H1 (cell line): ENCODE measurements around the gene RGS3. TPM values are rescaled to one million over a fixed set of nuclear protein-coding genes. Genes with fewer than 3 reads are reported as not detected.
A peak's percentile ranks its signal among the peaks of the same experiment; 100 is the strongest.

Source experiments
- CTCF ChIA-PET: fragments of 300-600 bp; sonication (Branson Sonifier 250); formaldehyde crosslinking; loops from one replicate; lab custom pipeline; 2021; ENCODE audit not compliant: partially characterized antibody; lab: Charles Lee
- POLR2A ChIA-PET: fragments of 300-600 bp; sonication (Branson Sonifier 250); formaldehyde crosslinking; loops from one replicate; lab custom pipeline; 2021; ENCODE audit warnings: inconsistent platforms; ENCODE audit not compliant: partially characterized antibody; lab: Charles Lee
- DNase-seq, 2 experiments: peaks; one replicate each; pipeline versions ENCODE4 v3.0.0 to v3.0.0-alpha.2; 2010 to 2022; ENCODE audit warnings: low spot score in 2 of 2, low read depth in 1 of 2, mixed read lengths in 1 of 2
- FAIRE-seq: peaks from 2 replicates; lab custom pipeline; 2011; peaks lifted over from hg19 to GRCh38; lab: Jason Lieb, UNC
- H2AFZ ChIP-seq: 2 replicates; pipeline ENCODE4 v1.8.1; 2012; ENCODE audit warnings: low read length, inconsistent platforms
- H2AK5ac ChIP-seq: 2 replicates; pipeline ENCODE4 v1.6.1; 2013; ENCODE audit warnings: low read depth, low read length
- H2BK120ac ChIP-seq: replicated peaks from 2 replicates; pipeline ENCODE3; 2013; ENCODE audit warnings: low read depth, low read length, inconsistent platforms
- H2BK12ac ChIP-seq: 2 replicates; pipeline ENCODE4 v1.6.1; 2013; ENCODE audit warnings: low read depth, low read length
- H2BK15ac ChIP-seq: 2 replicates; pipeline ENCODE4 v1.6.1; 2013; ENCODE audit warnings: low read length
- H2BK20ac ChIP-seq: 2 replicates; pipeline ENCODE4 v1.6.1; 2013; ENCODE audit warnings: low read length
- H2BK5ac ChIP-seq: 2 replicates; pipeline ENCODE4 v1.6.1; 2013; ENCODE audit warnings: low read depth, low read length
- H3K14ac ChIP-seq: 2 replicates; pipeline ENCODE4 v1.6.1; 2013; ENCODE audit warnings: inconsistent platforms; ENCODE audit not compliant: insufficient read length
- H3K18ac ChIP-seq: 2 replicates; pipeline ENCODE4 v1.6.1; 2013; ENCODE audit warnings: low read length; ENCODE audit errors: extremely low read depth
- H3K23ac ChIP-seq: 2 replicates; pipeline ENCODE4 v1.6.1; 2013; ENCODE audit warnings: inconsistent platforms; ENCODE audit not compliant: insufficient read length
- H3K23me2 ChIP-seq: 2 replicates; pipeline ENCODE4 v1.6.1; 2013; ENCODE audit warnings: low read depth, low read length
- H3K27ac ChIP-seq: 2 replicates; pipeline ENCODE4 v1.6.1; 2011; ENCODE audit warnings: low read depth, low read length, inconsistent platforms
- H3K27me3 ChIP-seq, 4 experiments: replicated peaks in 1 of 4; 1 replicate in 1 of 4; 2 replicates in 3 of 4; pipeline versions ENCODE4 v1.6.1 to v1.8.1; 2011 to 2013; ENCODE audit warnings: low read length in 3 of 4, mild to moderate bottlenecking in 3 of 4, inconsistent platforms in 2 of 4, mixed read lengths in 2 of 4, moderate library complexity in 1 of 4; ENCODE audit not compliant: control insufficient read depth in 3 of 4, insufficient read depth in 3 of 4; ENCODE audit errors: extremely low read depth in 1 of 4
- H3K36me3 ChIP-seq, 4 experiments: 2 replicates each; pipeline versions ENCODE4 v1.6.1 to v1.8.1; 2011 to 2013; ENCODE audit warnings: mild to moderate bottlenecking in 4 of 4, low read length in 3 of 4, moderate library complexity in 2 of 4, control low read depth in 1 of 4, inconsistent platforms in 1 of 4; ENCODE audit not compliant: insufficient read depth in 4 of 4, control insufficient read depth in 2 of 4
- H3K4ac ChIP-seq: replicated peaks from 2 replicates; pipeline ENCODE3; 2013; ENCODE audit warnings: low read length, low read depth, mixed read lengths, inconsistent platforms; ENCODE audit not compliant: insufficient read length
- H3K4me1 ChIP-seq, 4 experiments: replicated peaks in 1 of 4; 1 replicate in 1 of 4; 2 replicates in 3 of 4; pipeline versions ENCODE4 v1.6.1 to v1.8.1; 2011 to 2013; ENCODE audit warnings: low read length in 3 of 4, inconsistent platforms in 2 of 4, mixed read lengths in 1 of 4; ENCODE audit not compliant: insufficient read depth in 4 of 4, control insufficient read depth in 3 of 4
- H3K4me2 ChIP-seq, 2 experiments: 2 replicates each; pipeline versions ENCODE4 v1.6.1 to v1.8.1; 2011 to 2013; ENCODE audit warnings: low read depth in 2 of 2, low read length in 2 of 2, control low read depth in 1 of 2, inconsistent platforms in 1 of 2, mild to moderate bottlenecking in 1 of 2; ENCODE audit not compliant: insufficient read depth in 1 of 2
- H3K4me3 ChIP-seq, 4 experiments: fragments of 200-600, 300-600 bp in 1 of 4; sonication (generic), shearing (Covaris generic), sonication (Bioruptor Twin) in 1 of 4; 2 replicates each; pipeline versions ENCODE4 v1.5.1 to v1.8.1; 2011 to 2016; ENCODE audit warnings: low read length in 4 of 4, low read depth in 3 of 4, control low read depth in 2 of 4, inconsistent platforms in 2 of 4, mild to moderate bottlenecking in 2 of 4, mixed read lengths in 1 of 4, moderate library complexity in 1 of 4; ENCODE audit not compliant: insufficient read depth in 2 of 4; ENCODE audit errors: extremely low read depth in 1 of 4
- H3K56ac ChIP-seq: replicated peaks from 2 replicates; pipeline ENCODE3; 2013; ENCODE audit warnings: low read depth, mild to moderate bottlenecking, mixed read lengths, low read length, inconsistent platforms; ENCODE audit not compliant: insufficient read length
- H3K79me1 ChIP-seq: 2 replicates; pipeline ENCODE4 v1.6.1; 2013; ENCODE audit warnings: low read depth, low read length, control low read depth
- H3K79me2 ChIP-seq, 2 experiments: 2 replicates each; pipeline versions ENCODE4 v1.6.1 to v1.8.1; 2012 to 2013; ENCODE audit warnings: low read length in 2 of 2, mild to moderate bottlenecking in 2 of 2, inconsistent platforms in 1 of 2; ENCODE audit not compliant: insufficient read depth in 2 of 2, control insufficient read depth in 1 of 2
- H3K9ac ChIP-seq, 4 experiments: replicated peaks in 1 of 4; 1 replicate in 1 of 4; 2 replicates in 3 of 4; pipeline versions ENCODE4 v1.6.1 to v1.8.1; 2011 to 2013; ENCODE audit warnings: low read depth in 3 of 4, low read length in 3 of 4, control low read depth in 2 of 4, mild to moderate bottlenecking in 2 of 4, moderate library complexity in 2 of 4, inconsistent platforms in 1 of 4; ENCODE audit errors: extremely low read depth in 1 of 4
- H3K9me3 ChIP-seq, 2 experiments: 2 replicates each; pipeline versions ENCODE4 v1.6.1 to v1.8.1; 2012 to 2013; ENCODE audit warnings: mild to moderate bottlenecking in 2 of 2, moderate library complexity in 2 of 2, control low read depth in 1 of 2, inconsistent platforms in 1 of 2, low read depth in 1 of 2, low read length in 1 of 2, mixed read lengths in 1 of 2; ENCODE audit not compliant: insufficient read depth in 2 of 2
- H4K20me1 ChIP-seq, 2 experiments: replicated peaks in 1 of 2; 2 replicates each; pipeline versions ENCODE3 to v1.8.1; 2011 to 2013; ENCODE audit warnings: inconsistent platforms in 2 of 2, low read length in 2 of 2, mild to moderate bottlenecking in 1 of 2; ENCODE audit not compliant: insufficient read depth in 2 of 2, control insufficient read depth in 1 of 2
- H4K5ac ChIP-seq: 2 replicates; pipeline ENCODE4 v1.6.1; 2013; ENCODE audit warnings: low read length, low read depth, mixed read lengths, inconsistent platforms; ENCODE audit not compliant: insufficient read length
- H4K8ac ChIP-seq: 2 replicates; pipeline ENCODE4 v1.8.0; 2013; ENCODE audit warnings: mild to moderate bottlenecking, moderate library complexity, low read length, inconsistent platforms; ENCODE audit not compliant: insufficient read depth; ENCODE audit errors: extremely low read depth
- H4K91ac ChIP-seq: replicated peaks from 2 replicates; pipeline ENCODE3; 2013; ENCODE audit warnings: low read length, mixed read lengths, inconsistent platforms; ENCODE audit not compliant: insufficient read length
- GTF2F1 ChIP-seq: IDR thresholded peaks from 2 replicates; pipeline ENCODE4 v1.6.1; 2012; ENCODE audit warnings: low read depth, low read length, improper control_type of control experiment, borderline replicate concordance
- KDM5A ChIP-seq: fragments of 200-600 bp; IDR thresholded peaks from 2 replicates; pipeline ENCODE4 v1.7.1; 2012; ENCODE audit warnings: mild to moderate bottlenecking, low read length, inconsistent platforms, mixed read lengths
- MAFK ChIP-seq: IDR thresholded peaks from 2 replicates; pipeline ENCODE4 v1.6.1; 2012; ENCODE audit warnings: low read depth, mild to moderate bottlenecking, improper control_type of control experiment, low read length
- PHF8 ChIP-seq: fragments of 200-600 bp; sonication (generic); conservative IDR thresholded peaks from 2 replicates; pipeline ENCODE4 v1.7.1; 2012; ENCODE audit warnings: low read depth, mild to moderate bottlenecking, inconsistent platforms, low read length, moderate library complexity
- POLR2A ChIP-seq, 2 experiments: IDR thresholded peaks; 1 replicate in 1 of 2; 2 replicates in 1 of 2; pipeline ENCODE4 v1.6.1; 2011; ENCODE audit warnings: low read depth in 2 of 2, low read length in 2 of 2, mild to moderate bottlenecking in 2 of 2; ENCODE audit errors: control extremely low read depth in 1 of 2
- SP2 ChIP-seq: IDR thresholded peaks from 2 replicates; pipeline ENCODE4 v1.6.1; 2012; ENCODE audit warnings: mild to moderate bottlenecking, low read length, inconsistent platforms
- SP4 ChIP-seq: IDR thresholded peaks from 2 replicates; pipeline ENCODE4 v1.6.1; 2012; ENCODE audit warnings: low read length, inconsistent platforms
- SRF ChIP-seq: IDR thresholded peaks from 2 replicates; pipeline ENCODE4 v1.6.1; 2011; ENCODE audit warnings: mild to moderate bottlenecking, low read depth, low read length, moderate library complexity
- TAF7 ChIP-seq: optimal IDR thresholded peaks from 2 replicates; pipeline ENCODE3; 2011; ENCODE audit warnings: low read depth, mild to moderate bottlenecking, inconsistent platforms, low read length, moderate library complexity, borderline replicate concordance
- WGBS, 2 experiments: shearing (Covaris generic) in 1 of 2; methylation state at CpG; one replicate each; pipeline versions ENCODE4 v1.1.6 to v1.1.7; 2013 to 2015; ENCODE audit warnings: low lambda C conversion rate in 2 of 2, mixed read lengths in 2 of 2, inconsistent platforms in 1 of 2, low coverage in 1 of 2, missing lambda C conversion rate in 1 of 2; ENCODE audit not compliant: insufficient replicate concordance in 2 of 2, insufficient coverage in 1 of 2, insufficient read length in 1 of 2; ENCODE audit errors: extremely low coverage in 1 of 2, missing lambda C conversion rate in 1 of 2; 5-methylcytosine and 5-hydroxymethylcytosine counted together
- polyA plus RNA-seq, 7 experiments: library from polyadenylated mRNA; depleted of rRNA in 3 of 7; stranded (reverse) in 5 of 7; unstranded in 2 of 7; fragments of >200 nt in 5 of 7; fragments of 200-250 nt in 2 of 7; gene quantifications; 1 replicate in 5 of 7; 2 replicates in 1 of 7; 4 replicates in 1 of 7; pipeline versions ENCODE4 v1.2.1 to v1.2.3, GENCODE V29; 2011 to 2013; ENCODE audit warnings: missing spikeins in 2 of 7, mixed read lengths in 2 of 7
- total RNA-seq: library from RNA; stranded (reverse); fragmentation: NEBNext Ultra II Directional; extraction: Animal tissue kit (Norgen Biotek cat#: 25700); gene quantifications from 2 replicates; pipeline ENCODE4 v1.2.1, GENCODE V29; 2021
- TF ChIP-seq, protein P1 (sequence below): IDR thresholded peaks from 2 replicates; pipeline ENCODE4 v1.6.1; 2012; ENCODE audit warnings: low read length, inconsistent platforms
- TF ChIP-seq, protein P2 (sequence below): IDR thresholded peaks from 2 replicates; pipeline ENCODE4 v1.6.1; 2012; ENCODE audit warnings: inconsistent platforms

The RGS3 gene
- total and polyA plus RNA-seq, 2 of the 8 experiments (the other 6 are each of a cell fraction or from before 2014, with no cell fraction given), result 12.6 to 18.2 TPM

DNA sequence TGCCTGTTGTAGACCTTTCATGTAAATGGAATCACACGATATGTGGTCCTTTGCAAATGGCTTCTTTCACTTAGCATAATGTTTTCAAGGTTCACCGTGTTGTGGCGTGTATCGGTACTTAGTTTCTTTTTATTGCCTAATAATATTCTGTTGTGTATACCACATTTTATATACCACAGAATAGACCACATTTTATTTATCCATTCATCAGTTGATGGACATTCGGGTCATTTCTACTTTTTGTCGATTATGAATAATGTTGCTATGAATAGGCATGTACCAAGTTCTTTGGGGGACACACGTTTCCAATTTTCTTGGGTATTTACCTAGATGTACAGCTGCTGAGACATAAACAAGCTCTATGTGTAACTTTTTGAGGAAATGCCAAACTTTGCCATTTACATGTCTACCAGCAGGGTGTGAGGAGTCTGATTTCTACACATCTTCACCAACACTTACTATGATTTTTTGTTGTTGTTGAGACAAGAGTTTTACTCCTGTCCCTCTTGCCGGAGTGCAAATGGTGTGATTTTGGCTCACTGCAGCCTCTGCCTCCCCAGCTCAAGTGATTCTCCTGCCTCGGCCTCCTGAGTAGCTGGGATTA, 144.7 kb downstream of the RGS3 start:
- Histone ChIP-seq H2AK5ac (no peak overlapping the region), H2AFZ (no peak overlapping the region), H3K4me3 (no peak overlapping the region), H3K23me2 (no peaks in the 10 kb centered on the region), H3K79me1 (no peaks in the 10 kb centered on the region), H3K36me3 (no peaks in the 10 kb centered on the region), H3K18ac (no peak overlapping the region), H2BK12ac (peak overlapping the region; percentile 4; the same call in 1 of the 2 replicates), H2BK15ac (no peak overlapping the region), H3K56ac (no peak overlapping the region), H3K4ac (no peak overlapping the region), H2BK120ac (no peak overlapping the region), H4K20me1 (no peaks in the 10 kb centered on the region), H3K9ac (no peak overlapping the region), H3K4me2 (no peak overlapping the region), H4K91ac (no peak overlapping the region), H3K27ac (no peak overlapping the region), H3K14ac (no peak overlapping the region), H2BK20ac (0 out of 2 replicates have a peak overlapping the region, but pooled peaks have one; percentile 91), H3K23ac (no peak overlapping the region), H4K5ac (no peak overlapping the region), H3K9me3 (no peaks in the 10 kb centered on the region), H3K27me3 (no peaks in the 10 kb centered on the region), H2BK5ac (no peak overlapping the region), H3K4me1 (peaks cover 10 to 17% (median 12%) of the 10 kb centered on the region in 4 experiments), H4K8ac (no peak overlapping the region), H3K79me2 (no peaks in the 10 kb centered on the region)
- DNase-seq (no peak), FAIRE-seq (no peak)
- ChIA-PET POLR2A (interaction anchor here (1.0 to 1.6 kb wide), 2 partner anchors 8 to 20 kb away, joined by 3 to 4 read pairs; no protein-coding TSS in a partner anchor), CTCF (interaction anchor here (1.6 to 28.3 kb wide), 3 partner anchors 11 to 45 kb away, joined by 3 to 1065 read pairs (median 13); no protein-coding TSS in a partner anchor)
- WGBS, 2 experiments, result 90% methylated on average over 9 of the region's 9 CpGs; no CpG with 5 or more reads in 1 of the 2 experiments
- TF ChIP-seq, protein P1, sequence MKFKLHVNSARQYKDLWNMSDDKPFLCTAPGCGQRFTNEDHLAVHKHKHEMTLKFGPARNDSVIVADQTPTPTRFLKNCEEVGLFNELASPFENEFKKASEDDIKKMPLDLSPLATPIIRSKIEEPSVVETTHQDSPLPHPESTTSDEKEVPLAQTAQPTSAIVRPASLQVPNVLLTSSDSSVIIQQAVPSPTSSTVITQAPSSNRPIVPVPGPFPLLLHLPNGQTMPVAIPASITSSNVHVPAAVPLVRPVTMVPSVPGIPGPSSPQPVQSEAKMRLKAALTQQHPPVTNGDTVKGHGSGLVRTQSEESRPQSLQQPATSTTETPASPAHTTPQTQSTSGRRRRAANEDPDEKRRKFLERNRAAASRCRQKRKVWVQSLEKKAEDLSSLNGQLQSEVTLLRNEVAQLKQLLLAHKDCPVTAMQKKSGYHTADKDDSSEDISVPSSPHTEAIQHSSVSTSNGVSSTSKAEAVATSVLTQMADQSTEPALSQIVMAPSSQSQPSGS, result no peak
- TF ChIP-seq SRF, result no peak
- TF ChIP-seq MAFK, result no peak
- TF ChIP-seq TAF7, result no peak
- TF ChIP-seq GTF2F1, result no peak
- TF ChIP-seq, protein P2, sequence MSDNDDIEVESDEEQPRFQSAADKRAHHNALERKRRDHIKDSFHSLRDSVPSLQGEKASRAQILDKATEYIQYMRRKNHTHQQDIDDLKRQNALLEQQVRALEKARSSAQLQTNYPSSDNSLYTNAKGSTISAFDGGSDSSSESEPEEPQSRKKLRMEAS, result no peak
- no peak for TF ChIP-seq SP4
- no peak for TF ChIP-seq POLR2A (IDR thresholded peaks at IDR 0.05; ENCODE audit: control extremely low read depth in 1 of 2, low read depth in 2 of 2, low read length in 2 of 2)
- TF ChIP-seq KDM5A, result no peak
- TF ChIP-seq SP2, result no peak
- no peak for TF ChIP-seq PHF8
